GOT3 (cell line): Measurements from ENCODE around the gene PDCD1.

Experiments used
- DNase-seq: peaks from one replicate; lab custom pipeline; 2025; ENCODE audit warnings: mixed read lengths; lab: John Stamatoyannopoulos, UW

Gene PDCD1

DNA sequence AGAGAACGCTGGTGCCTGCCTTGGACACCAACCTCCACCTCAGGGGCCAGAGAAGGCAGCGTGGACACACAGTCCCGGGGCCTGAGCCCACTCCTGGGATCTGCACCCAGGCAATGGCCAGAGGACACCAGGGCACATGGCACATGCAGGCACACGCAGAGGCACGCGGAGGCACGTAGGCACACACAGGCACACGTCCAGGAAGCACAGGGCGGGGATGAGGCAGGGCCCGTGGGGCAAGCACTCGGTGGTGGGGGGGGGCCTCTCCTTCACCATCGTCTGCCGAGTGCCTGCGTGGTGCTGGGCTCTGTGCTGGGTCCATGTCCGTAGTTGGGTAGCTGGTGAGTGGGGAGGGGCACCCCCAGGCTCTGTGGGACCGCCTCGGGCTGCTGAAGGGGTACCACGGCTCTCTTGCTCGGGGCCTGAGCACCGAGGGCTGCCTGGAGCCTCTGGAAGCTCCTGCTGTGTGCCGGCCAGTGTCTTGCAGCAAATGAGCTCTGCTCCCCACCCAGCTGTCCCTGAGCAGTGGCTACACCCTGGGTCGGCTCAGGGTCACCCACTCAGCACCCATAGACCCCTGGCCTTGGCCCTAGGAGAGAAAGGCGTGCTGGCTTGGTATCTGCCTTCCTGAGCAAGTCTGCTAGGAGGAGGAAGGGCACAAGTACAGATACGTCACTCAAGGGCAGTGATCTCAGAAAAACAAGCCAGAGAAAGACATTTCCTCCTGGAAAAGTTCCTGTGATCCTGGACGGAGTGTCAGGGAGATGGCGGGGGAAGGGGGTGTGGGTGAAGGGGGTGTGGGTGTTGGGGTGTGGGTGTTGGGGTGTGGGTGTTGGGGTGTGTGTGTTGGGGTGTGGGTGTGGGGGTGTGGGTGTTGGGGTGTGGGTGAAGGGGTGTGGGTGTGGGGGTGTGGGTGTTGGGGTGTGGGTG is 37.3 kb upstream of the PDCD1 start:
- DNase-seq, result no peak

DNA sequence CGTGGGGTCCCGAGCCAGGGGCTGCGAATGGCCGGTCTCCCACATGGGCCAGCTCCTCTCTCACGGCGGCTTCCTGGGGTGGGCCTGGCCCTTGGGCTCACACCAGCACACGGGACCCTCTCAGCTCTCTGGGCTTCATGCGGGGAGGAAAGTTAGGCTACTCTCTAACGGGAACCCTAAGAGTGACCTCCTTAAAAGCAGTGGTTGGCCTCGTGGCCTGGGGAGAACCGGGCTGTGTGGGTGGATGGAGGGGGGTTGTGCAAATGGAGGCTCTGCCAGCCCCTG is 36.7 kb upstream of the PDCD1 start:
- DNase-seq, result no peak

DNA sequence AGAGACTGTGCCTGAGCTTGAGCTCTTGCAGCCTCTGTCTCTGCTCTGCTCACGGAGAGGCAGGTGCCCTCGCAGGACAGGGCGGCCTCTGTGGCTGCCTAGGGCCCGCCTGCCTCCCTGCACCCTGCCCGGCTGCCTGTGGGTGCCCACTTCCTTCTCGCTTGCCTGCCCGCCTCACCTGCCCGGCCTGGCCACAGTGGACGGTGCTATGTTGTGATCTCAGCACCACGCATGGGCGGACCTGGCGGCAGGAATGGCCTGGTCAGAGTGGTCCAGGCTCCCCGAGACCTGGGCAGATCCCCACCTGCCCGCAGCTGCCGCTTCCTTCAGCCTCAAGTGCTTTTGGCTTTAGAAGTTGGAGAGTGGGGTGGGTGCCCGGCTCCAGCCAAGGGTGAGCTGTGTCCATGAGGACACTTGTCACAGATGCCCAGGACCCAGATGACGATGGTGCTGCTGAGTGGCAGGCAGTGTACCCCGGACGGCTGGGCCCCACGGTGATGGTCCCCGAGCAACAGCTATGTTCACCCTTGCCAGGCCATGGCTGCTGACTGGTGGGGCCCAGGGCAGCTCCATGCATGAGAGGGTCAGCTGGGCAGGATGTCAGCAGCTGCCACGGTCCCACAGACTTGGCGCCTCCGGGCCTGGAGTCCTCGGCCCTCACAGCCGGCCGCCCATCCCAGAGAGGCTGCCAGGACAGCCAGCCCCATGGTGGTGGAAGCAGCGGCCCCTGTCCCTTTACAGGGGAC is 36.2 kb upstream of the PDCD1 start:
- no peak for DNase-seq

DNA sequence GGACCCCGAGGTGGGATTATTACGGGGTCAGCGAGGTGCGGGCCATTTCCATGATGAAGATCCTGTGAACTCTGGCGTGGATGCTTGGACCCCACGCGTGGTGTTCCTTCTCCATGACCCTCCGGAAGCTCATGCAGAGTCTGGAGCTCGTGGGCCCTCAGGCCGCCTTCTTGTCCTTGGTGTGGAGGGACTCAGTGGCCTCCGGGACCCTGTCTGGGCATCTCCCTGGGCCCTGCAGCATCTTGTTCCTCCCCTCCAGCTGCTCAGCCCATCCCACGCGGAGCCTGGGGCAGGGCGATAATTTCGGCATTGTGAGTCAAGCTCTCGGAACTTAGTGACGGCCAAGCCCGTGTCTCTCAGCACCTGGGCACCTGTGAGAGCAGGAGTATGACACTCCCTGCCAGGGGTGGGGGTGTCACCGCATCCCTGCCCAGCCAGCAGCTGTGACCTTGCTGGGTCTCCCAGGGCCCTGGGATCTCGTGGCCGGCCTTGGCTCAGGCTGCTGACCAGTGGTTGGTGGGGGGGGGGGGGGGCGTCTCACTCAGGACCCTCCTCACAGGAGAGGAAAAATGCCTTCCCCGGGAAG is 35.5 kb upstream of the PDCD1 start:
- no peak for DNase-seq

DNA sequence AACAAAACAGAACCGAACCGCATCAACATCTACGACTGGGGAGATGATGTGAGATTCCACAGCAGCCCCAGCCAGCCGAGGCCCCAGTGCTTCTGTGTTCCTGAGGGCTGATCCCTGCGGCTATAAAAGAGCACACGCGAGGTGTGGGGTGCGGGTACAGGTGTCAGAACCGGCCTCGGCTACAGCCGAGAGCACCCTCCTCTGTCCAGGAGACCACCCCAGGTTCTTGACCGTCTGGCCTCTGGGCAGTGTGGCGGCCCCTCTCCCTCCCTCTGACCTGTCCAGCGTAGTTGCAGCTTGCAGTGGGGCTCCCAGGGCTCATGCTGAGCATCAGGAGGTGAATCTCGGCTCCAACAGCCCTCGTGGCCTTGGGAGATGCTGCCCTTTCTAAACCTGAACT is 34.6 kb upstream of the PDCD1 start:
- DNase-seq, result no peak

DNA sequence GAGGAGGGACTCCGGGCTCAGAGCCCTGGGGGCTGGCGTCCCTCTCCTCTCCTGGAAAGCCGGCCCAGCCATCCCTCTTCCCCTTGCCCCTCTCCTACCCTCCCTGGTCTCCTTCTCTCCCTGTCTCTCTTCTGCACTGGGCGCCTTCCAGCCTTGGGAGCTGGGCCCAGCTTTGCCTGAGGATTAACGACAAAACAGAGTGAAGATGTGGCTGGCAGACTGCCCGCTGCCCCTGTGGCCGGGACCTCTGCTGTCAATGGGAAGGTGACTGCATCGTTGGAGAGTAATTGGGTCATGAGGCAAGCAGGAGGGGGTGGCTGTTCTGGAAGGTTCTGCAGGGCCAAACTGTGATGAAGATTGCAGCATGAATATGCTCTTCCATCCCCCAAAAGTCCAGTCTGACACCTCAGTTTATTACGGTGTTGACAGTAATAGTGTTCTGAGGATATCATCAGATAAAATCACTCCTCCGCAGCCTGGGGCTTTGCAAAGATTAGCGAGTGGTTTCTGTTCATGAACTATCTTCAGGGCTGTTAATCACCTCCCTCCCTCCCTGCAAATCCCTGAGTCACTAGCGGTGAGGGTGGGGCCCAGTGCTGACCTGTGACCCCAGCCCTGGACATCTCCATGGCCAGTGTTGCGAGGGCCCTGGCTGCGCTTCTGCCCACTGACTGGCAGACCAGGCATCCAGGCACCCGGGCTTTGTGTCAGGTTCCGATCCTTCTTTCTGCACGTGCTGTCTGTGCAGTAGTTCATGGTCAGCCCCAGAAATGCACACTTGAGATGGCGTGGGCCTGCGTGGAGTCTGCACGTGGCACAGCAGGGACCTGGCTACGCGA is 33.8 kb upstream of the PDCD1 start:
- DNase-seq, result no peak

DNA sequence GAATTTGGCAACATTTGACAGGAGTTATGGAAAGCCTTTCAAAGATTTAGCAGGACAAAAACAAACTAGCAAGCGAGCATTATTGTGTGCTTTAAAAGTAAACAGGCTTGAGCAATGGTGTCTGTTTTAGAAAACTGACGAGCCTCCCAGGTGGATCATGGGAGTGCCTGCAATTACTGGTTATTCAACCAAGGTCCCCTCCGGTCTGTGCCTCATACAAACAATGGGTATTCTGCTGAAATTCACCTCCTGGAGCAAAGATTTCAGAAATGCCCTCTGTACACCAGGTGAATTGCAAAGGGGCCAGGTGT is 33.2 kb upstream of the PDCD1 start:
- no peak for DNase-seq

DNA sequence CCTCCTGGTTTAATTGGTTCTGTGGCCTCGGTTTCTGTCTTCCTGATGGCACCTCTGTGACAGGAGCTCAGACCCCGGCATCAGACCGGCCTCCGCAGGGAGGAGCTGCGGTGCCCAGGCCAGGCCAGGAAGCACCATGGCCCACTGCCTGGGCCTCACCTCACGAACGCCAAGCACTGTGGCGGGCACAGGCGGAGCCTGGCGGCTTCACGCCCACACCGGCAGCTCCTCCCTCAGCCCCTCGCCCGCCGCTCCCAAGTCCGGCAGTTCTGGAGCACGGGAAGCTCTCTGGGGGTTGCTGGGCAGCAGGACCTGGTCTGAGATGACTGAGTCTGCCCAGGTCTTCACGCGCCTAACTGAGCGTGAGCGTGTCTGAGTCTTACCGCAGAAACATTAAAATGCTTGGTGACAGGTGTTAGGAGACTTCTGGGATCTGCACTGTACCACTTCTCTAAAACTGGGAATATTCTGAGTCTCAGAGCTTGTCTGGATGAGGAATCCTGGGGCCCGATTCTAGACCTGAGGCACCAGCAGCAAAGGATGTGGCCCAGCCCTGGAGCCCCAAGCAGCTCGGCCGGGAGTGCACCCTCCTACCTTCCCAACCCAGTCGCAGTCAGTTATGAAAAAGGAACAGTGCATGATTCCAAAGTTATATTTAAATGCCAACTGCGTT is 32.8 kb upstream of the PDCD1 start:
- no peak for DNase-seq

DNA sequence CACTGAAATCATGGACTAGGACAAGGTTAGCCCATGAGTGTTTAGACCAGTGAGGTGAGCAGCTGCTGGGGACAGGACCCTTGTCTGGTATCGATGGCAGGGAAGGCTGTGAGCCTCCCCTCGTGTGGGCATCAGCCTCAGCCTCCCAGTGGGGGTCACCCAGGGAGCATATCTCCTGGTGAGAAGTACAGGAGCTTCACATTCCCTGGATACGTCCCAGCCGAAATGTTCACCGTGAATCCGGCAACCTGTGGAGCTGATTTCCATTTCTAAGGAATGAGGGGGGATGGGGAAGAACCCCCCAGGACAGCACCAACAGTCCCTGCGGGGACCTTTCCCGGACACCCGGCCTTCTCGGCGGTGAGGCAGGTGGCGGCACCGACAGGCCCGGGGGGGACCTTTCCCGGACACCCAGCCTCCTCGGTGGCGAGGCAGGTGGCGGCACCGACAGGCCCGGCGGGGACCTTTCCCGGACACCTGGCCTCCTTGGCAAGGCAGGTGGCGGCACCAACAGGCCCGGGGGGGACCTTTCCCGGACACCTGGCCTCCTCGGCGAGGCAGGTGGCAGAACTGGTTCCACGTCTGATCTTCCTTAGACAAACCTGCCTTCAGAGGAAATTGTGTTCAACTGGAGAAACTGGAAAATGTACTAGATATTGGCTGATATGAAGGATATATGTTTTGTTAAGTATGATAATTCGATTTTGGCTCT is 32.0 kb upstream of the PDCD1 start:
- no peak for DNase-seq

DNA sequence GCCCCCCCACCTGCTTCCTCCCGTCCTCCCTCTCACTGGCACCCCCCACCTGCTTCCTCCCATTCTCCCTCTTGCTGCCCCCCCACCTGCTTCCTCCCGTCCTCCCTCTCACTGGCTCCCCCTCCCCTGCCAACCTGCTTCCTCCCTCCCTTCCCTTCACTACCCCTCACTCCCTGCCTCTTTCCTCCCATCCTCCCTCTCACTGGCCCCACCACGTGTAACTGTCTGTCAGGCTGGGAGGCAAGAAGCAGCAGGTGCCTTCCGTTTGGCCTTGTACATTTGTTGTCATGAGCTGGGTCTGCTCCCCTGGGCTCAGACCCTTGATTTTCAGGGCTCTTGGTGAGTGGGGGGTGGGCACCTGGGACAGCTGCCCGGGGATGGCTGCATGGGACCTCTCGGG is 29.9 kb upstream of the PDCD1 start:
- DNase-seq, result no peak

DNA sequence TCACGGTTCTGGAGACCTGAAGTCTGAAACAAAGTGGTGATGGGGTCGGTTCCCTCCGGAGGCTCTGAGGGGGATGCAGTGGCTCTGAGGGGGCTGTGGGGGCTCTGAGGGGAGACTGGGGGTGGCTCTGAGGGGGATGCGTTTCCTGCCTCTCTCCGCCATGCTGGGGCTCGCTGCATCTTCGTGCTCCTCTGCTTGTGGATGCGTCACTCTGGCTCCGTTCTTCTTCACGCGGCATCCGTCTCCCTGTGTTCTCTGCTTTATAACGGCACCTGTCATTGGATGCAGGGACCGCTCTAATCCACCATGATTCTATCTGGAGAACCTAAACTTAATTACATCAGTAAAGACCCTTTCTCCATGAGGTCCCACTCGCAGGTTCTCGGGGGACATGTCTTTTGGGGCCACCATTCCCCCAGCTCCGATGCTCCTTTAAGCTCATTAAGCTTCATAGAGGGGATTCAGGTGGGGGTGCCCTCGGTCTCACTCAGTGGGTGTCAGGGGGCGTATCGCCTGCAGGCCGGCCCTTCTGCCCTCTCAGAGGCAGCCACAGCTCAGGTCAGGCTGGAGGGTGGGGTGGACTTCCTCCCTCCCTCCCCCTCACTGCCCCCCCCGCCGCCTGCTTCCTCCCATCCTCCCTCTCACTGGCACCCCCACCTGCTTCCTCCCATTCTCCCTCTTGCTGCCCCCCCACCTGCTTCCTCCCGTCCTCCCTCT is 29.3 kb upstream of the PDCD1 start:
- DNase-seq, result no peak

DNA sequence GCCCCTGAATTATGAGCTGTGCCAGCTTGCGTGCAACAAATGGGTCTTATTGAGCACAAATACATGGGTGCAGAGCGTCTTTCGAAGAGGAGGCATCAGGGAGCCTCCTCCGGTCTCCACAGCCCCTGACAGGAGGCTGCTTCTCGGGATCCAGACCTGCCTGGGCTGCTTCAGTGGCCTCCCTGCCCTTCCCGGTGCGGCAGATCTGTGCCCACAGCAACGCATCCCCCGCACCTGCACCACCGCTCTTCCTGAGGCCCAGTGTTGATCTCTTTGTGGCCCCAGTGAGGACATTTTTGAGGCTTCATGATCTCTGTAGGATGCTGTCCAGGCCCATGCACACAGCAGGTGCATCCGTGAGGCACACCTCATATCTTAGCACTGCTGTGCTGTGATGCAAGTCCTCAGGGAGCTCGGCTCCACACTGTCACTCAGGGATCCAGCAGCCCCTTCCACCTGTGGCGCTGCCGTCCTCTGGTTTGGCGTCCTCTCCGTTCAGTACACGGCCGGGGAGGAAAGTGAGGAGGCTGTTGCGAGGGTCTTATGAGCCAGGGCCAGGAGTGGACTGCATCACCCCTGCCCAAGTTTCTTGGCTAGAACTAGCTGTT is 28.2 kb upstream of the PDCD1 start:
- DNase-seq, result no peak

DNA sequence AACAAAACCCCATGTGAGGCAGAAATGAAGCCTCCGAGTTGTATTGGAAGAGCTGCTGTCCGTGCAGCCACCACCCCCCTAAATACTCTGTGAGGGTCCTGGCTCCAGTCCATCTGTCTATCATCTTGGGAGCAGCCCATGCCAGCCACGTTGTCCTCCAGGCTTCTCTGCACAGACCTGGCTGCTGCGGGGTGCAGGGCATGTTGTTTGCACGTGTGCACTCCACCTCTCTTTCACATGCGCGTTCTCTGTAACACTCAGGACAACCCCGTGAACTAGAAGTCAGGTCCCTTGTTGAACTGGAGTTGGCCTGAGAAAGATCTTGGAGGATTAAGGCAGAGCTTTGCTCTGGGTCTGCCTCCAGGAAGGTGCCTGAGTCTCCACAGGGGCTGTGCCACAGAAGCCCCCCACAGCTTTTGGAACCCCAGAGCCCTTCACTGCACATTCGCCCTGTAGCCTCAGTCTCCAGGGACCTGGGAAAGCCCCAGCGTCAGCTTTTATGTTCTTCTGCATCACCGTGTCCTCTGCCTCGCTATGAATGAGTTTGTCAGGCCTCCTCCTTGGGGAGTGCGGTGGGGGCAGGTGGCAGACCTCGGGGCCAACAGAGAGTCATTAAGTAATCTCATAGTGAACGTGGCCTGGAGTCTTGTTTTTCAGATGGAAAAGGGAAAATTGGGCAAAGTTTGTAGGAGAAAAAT is 27.4 kb upstream of the PDCD1 start:
- DNase-seq, result no peak

DNA sequence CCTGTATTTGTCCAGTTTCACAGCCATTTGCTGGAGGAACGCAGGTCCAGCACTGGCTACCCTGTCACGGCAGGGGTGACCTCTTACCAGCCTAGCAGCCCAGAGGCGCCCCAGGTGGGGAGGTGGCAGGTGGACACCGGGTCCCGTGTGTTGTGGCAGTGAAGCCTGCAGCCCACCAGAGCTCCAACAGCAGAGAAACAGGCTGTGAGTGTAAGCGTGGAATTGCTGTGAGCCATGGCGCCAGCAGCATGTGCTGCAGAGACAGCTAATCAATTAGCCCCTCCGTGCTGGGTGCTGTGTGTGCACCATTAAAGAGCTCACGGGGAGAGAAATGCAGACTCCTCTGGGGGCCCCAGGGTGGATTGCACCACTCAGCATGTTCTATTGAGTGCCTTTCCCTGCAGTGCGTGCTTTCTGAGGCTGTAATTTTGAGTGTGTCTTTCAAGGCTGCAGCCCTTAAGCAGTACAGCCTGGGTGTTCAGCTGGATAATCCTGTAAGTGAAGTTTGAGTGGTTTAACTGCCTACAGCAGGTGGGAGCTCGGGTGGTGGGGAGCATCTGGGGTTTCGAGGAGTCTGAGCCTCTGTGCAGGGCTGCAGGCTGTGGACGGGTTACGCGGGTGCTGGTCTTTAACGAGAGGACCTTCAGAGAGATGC is 26.7 kb upstream of the PDCD1 start:
- no peak for DNase-seq

DNA sequence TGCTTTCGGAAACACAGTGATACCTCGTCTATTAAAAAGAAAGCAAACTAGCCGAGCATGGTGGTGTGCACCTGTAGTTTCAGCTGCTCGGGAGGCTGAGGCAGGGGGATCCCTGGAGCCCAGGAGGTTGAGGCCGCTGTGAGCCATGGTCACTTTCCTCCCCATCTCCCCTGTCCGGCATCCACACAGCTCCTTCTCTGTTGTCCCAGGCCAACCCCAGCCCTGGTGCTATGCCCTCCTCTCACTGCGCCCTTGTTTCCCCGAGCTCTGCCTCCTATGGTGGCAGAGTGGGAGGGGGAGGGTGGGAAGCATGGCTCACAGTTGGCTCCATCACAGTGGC is 26.2 kb upstream of the PDCD1 start:
- no peak for DNase-seq

DNA sequence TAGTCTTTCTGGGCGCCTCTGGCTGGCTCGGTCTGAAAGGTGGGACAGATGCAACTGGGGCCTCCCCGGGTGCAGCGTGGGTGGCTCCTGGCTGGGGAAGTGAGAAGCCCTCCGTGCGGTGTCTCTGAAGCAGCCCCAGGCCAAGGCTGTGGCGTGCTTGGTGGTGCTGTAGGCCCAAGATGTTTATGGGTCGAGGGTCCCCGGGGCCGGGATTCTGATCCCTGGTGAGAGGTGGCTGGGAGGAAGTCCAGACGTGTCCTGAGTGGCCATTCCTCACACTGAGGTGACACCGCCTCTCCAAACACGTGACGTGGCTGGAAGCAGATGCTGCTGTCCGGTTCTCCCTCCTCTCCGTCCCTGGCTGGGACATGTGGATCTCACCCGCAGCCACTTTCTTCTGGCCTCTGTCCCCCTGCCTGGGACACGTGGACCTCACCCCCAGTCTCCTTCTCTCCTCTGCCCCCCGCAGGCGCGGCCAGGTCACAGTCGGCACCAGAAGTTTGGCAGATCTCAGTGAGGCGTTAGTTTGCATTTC is 23.5 kb upstream of the PDCD1 start:
- DNase-seq, result no peak

DNA sequence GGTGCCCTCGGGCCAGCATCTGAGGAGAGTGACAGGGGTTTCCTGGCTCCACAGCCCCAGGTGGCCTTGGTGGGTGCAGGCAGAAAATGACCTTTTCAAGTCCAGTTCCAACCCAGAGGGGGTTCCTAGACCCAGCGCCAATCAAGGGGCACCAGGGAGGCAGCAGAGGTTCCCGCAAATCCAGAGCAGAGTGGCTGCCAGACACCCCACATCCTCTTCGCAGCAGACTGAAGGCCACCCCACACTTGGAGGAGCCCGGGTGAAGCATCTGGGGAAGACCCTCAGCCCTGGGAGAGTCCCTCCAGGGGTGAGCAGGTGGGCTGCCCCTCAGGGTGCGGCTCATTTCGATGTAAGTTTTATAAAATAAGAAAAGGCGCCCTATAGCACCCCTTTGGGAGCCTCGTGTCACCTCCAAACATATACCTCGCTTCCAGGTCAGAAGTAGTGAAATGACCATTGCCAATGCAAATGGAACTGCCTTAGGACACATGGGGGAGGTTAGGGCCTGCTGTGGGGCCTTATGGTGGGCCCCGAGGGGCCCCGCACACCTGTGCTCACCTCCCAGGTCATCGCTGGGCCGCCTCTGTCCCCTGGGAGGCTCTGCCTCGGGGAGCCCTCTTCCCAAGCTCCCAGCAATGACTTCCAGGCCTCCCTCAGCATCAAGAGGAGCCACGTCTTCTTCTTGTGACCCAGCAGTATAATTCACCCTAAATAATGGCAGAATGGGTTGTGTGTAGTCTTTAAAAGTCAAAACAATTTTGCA is 21.8 kb upstream of the PDCD1 start:
- DNase-seq, result no peak

DNA sequence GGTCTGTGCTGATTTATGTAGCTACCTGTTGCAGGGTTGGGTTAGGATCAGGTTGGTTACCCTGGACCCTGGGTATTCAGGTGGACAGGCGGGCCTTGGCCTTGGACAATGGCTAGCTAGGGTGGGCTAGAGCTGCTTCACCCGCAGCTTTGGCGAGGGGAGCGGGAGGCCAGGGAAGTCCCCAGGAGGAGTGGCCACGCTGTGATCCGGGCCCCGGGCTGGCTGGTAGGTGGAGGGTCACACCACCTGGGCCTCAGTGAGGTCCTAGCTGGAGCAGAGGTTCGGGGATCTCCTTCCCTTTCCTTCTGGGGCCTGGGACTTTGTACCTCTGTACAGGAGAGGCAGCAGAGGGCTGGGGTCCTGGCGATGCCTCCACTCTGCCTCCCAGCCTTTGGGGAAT is 20.6 kb upstream of the PDCD1 start:
- no peak for DNase-seq
